ENCODE data around the gene ACTN1.

Gene ACTN1

GRCh38 chr14:68927956-68928675 is 51.0 kb downstream of the ACTN1 start:
- H4K20me1 ChIP-seq (ENCODE audit: insufficient read depth, low read length), result no peaks in the 10 kb centered on the region
- H2AFZ ChIP-seq (ENCODE audit: low read length), result no peak overlapping the region
- H3K9me2 ChIP-seq (ENCODE audit: low read depth, low read length), result no peaks in the 10 kb centered on the region
- peaks cover 1% of the 10 kb centered on the region; the same call in 1 of the 2 replicates for H3K27me3 ChIP-seq (ENCODE audit: insufficient read depth, low read length)
- no peak overlapping the region for H3K9ac ChIP-seq (ENCODE audit: low read length)
- H3K79me2 ChIP-seq (ENCODE audit: insufficient read depth, low read length), result no peaks in the 10 kb centered on the region
- H3K4me1 ChIP-seq (ENCODE audit: insufficient read depth, low read length, severe bottlenecking), result no peaks in the 10 kb centered on the region
- H3K36me3 ChIP-seq (ENCODE audit: insufficient read depth, low read length), result peaks cover 3% of the 10 kb centered on the region; the same call in 1 of the 2 replicates
- TF ChIP-seq CTCF (IDR thresholded peaks at IDR 0.05; ENCODE audit: low read length) (no peak), EZH2 (IDR thresholded peaks at IDR 0.05; ENCODE audit: borderline replicate concordance, low read length) (no peak)
- H3K9me3 ChIP-seq (ENCODE audit: low read length), result peaks cover 13% of the 10 kb centered on the region
- no peaks in the 10 kb centered on the region for H3F3A ChIP-seq (ENCODE audit: insufficient read depth, low read length)
- no peak overlapping the region for H3K27ac ChIP-seq (ENCODE audit: low read depth, low read length, poor library complexity, severe bottlenecking)
- H3K4me3 ChIP-seq (ENCODE audit: low read depth, low read length, poor library complexity, severe bottlenecking), result no peak overlapping the region
- no peak overlapping the region for H3K4me2 ChIP-seq (ENCODE audit: low read length)

- H3K4me1 ChIP-seq (ENCODE audit: insufficient read depth, low read length, severe bottlenecking), result no peaks in the 10 kb centered on the region
- peaks cover 3% of the 10 kb centered on the region; the same call in 1 of the 2 replicates for H3K27me3 ChIP-seq (ENCODE audit: insufficient read depth, low read length)
- no peaks in the 10 kb centered on the region for H3K79me2 ChIP-seq (ENCODE audit: insufficient read depth, low read length)
- no peak for TF ChIP-seq EZH2 (IDR thresholded peaks at IDR 0.05; ENCODE audit: borderline replicate concordance, low read length)
- TF ChIP-seq CTCF (IDR thresholded peaks at IDR 0.05; ENCODE audit: low read length), result no peak
- no peaks in the 10 kb centered on the region for H3F3A ChIP-seq (ENCODE audit: insufficient read depth, low read length)
- H3K4me2 ChIP-seq (ENCODE audit: low read length), result no peak overlapping the region
- H3K9me3 ChIP-seq (ENCODE audit: low read length), result peaks cover 13% of the 10 kb centered on the region
- no peaks in the 10 kb centered on the region for H4K20me1 ChIP-seq (ENCODE audit: insufficient read depth, low read length)
- peaks cover 3% of the 10 kb centered on the region; the same call in 1 of the 2 replicates for H3K36me3 ChIP-seq (ENCODE audit: insufficient read depth, low read length)
- H3K4me3 ChIP-seq (ENCODE audit: low read depth, low read length, poor library complexity, severe bottlenecking), result no peak overlapping the region
- H3K9ac ChIP-seq (ENCODE audit: low read length), result no peak overlapping the region
- no peak overlapping the region for H3K27ac ChIP-seq (ENCODE audit: low read depth, low read length, poor library complexity, severe bottlenecking)
- H3K9me2 ChIP-seq (ENCODE audit: low read depth, low read length), result no peaks in the 10 kb centered on the region
- no peak overlapping the region for H2AFZ ChIP-seq (ENCODE audit: low read length)
Measured at GRCh38 chr14:68927089-68927488, 52.0 kb downstream of the ACTN1 start.

GRCh38 chr14:68926236-68926635 is 52.9 kb downstream of the ACTN1 start:
- Histone ChIP-seq H3F3A (ENCODE audit: insufficient read depth, low read length) (no peaks in the 10 kb centered on the region), H3K36me3 (ENCODE audit: insufficient read depth, low read length) (peaks cover 3% of the 10 kb centered on the region; the same call in 1 of the 2 replicates), H3K4me3 (ENCODE audit: low read depth, low read length, poor library complexity, severe bottlenecking) (no peak overlapping the region), H2AFZ (ENCODE audit: low read length) (no peak overlapping the region), H3K4me2 (ENCODE audit: low read length) (no peak overlapping the region), H4K20me1 (ENCODE audit: insufficient read depth, low read length) (no peaks in the 10 kb centered on the region), H3K9me2 (ENCODE audit: low read depth, low read length) (no peaks in the 10 kb centered on the region), H3K27me3 (ENCODE audit: insufficient read depth, low read length) (peaks cover 3% of the 10 kb centered on the region; the same call in 1 of the 2 replicates), H3K27ac (ENCODE audit: low read depth, low read length, poor library complexity, severe bottlenecking) (no peak overlapping the region), H3K4me1 (ENCODE audit: insufficient read depth, low read length, severe bottlenecking) (no peaks in the 10 kb centered on the region), H3K9me3 (ENCODE audit: low read length) (peaks cover 13% of the 10 kb centered on the region), H3K9ac (ENCODE audit: low read length) (no peak overlapping the region), H3K79me2 (ENCODE audit: insufficient read depth, low read length) (no peaks in the 10 kb centered on the region)
- TF ChIP-seq EZH2 (IDR thresholded peaks at IDR 0.05; ENCODE audit: borderline replicate concordance, low read length), result no peak
- peak; percentile 28; the same call in 1 of the 2 replicates for TF ChIP-seq CTCF (IDR thresholded peaks at IDR 0.05; ENCODE audit: low read length)
